ENCODE measurements around the gene SERINC2.
"Not testable (repeated sequence)": the region's sequence is repeated elsewhere in the genome, so short reads cannot be mapped to it uniquely, and the experiment has no call there.

The SERINC2 gene

DNA sequence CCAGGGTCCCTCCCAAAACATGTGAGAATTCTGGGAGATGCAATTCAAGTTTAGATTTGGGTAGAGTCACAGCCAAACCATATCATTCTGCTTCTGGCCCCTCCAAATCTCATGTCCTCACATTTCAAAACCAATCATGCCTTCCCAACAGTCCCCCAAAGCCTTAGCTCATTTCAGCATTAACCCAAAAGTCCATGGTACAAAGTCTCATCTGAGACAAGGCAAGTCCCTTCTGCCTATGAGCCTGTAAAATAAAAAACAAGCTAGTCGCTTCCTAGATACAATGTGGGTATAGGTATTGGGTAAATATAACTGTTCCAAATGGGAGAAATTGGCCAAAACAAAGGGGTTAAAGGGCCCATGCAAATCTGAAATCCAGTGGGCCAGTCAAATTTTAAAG lies 59.7 kb downstream of the SERINC2 start:
- not testable (repeated sequence) for DNase-seq

DNA sequence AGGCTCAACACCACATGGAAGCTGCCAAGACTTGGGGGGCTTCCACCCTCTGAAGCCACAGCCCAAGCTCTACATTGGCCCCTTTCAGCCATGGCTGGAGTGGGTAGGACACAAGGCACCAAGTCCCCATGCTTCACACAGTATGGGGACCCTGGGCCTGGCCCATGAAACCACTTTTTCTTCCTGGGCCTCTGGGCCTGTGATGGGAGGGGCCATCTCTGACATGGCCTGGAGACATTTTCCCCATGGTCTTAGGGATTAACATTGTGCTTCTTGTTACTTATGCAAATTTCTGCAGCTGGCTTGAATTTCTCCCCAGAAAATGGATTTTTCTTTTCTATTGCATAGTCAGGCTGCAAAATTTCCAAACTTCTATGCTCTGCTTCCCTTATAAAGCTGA lies 60.5 kb downstream of the SERINC2 start:
- not testable (repeated sequence) for DNase-seq

DNA sequence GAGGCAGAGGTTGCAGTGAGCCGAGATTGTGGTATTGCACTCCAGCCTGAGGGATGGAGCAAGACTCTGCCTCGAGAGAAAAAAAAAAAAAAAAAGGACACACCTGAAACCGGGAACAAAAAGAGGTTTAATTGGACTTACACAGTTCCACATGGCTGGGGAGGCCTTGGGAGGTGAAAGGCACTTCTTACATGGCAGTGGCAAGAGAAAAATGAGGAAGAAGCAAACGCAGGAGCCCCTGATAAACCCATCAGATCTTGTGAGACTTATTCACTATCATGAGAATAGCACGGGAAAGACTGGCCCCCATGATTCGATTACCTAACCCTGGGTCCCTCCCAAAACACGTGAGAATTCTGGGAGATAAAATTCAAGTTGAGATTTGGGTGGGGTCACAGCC lies 61.6 kb downstream of the SERINC2 start:
- DNase-seq: not testable (repeated sequence)

DNA sequence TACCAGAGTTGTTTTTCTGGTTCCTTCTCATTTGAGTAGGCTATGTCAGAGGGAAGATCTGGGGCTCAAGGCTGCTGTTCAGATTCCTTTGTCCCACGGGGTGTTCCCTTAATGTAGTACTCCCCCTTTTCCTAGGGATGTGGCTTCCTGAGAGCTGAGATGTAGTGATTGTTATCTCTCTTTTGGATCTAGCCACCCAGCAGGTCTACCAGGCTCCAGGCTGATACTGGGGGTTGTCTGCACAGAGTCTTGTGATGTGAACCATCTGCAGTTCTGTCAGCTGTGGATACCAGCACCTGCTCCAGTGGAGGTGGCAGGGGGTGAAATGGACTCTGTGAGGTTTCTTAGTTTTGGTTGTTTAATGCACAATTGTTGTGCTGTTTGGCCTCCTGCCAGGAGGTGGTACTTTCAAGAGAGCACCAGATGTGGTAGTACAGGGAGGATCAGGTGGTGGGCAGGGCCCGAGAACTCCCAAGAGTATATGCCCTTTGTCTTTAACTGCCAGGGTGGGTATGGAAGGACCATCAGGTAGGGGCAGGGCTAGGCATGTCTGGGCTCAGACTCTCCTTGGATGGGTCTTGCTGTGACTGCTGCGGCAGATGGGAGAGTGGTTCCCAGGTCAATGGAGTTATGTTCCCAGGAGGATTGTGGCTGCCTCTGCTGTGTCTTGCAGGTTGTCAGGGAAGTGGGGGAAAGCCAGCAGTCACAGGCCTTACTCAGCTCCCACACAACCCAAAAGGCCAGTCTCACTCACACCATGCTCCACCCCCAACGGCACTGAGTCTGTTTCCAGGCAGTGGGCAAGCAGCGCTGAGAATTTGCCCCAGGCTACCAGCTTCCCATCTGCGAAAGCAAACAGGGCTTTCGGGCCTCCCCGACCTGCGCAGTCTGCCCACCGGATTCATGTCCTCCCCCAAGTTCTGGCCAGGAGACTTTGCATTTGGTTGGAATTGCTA lies 64.2 kb downstream of the SERINC2 start:
- DNase-seq: peak; percentile 94

DNA sequence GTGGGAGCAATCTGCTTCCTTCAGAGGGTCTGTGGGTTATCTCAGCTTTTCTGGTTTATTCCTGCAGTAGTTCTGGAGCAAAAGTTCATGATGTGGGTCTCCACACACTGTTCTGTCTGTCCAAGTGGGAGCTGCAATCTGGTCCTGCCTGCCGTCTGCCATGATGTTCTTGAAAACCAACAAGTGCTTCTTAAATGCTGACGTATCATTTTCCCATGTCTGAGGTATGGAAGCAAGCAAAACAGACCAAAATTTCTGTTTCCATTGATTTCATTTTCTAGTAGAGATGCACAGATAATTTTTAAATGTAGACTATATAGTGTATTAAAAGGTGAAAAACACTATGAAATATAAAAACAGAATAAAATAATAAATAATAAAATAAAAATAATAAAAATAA lies 65.2 kb downstream of the SERINC2 start:
- no peak for DNase-seq

DNA sequence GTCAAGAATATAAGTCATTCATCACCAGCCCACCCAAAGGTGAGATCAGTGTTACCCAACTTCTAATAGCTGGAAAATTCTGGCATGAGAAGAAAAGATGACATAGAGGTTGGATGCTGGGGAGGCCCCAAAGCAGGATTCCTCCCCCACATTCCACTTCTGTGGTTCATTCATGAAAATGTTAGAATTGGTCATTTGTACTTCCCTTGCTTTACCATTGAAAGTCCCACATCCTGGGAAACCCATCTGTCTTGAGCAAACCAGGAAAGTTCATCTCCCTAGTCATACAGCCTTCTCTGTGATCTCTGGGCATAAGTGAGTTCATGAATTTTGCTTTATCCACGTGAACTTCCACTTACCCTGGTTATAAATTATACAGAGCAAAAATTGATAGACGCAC lies 66.8 kb downstream of the SERINC2 start:
- DNase-seq: no peak

DNA sequence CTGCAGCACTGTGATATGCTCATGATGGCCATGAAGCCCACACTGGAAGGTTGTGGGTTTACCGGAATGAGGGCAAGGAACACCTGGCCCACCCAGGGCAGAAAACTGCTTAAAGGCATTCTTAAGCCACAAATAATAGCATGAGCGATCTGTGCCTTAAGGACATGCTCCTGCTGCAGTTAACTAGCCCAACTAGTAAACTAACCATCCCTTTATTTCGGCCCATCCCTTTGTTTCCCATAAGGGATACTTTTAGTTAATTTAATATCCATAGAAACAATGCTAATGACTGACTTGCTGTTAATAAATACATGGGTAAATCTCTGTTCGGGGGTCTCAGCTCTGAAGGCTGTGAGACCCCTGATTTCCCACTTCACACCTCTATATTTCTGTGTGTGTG lies 67.4 kb downstream of the SERINC2 start:
- DNase-seq: not testable (repeated sequence)

DNA sequence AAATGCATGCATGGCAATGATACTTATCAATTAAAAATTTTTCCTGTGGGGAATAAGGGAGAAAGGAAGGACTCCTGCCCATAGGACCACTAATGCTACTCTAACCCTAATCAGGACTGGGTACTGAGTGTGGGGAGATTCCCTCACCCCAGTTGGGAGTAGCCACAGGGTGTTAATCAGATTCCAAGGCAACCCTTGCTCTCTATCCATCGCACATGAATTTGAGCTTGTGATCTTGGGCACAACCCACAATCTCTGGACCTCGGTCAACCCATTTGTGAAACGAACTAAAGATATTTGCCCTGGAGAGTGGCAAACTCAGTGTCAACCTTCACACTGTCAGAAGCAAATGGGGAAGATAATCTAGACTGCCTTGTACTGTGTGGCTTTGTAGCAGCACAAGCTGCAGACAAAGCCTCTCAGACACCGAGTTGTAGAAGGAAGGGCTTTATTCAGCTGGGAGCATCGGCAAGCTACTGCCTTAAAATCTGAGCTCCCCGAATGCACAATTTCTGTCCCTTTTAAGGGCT lies 69.5 kb downstream of the SERINC2 start:
- DNase-seq: no peak

DNA sequence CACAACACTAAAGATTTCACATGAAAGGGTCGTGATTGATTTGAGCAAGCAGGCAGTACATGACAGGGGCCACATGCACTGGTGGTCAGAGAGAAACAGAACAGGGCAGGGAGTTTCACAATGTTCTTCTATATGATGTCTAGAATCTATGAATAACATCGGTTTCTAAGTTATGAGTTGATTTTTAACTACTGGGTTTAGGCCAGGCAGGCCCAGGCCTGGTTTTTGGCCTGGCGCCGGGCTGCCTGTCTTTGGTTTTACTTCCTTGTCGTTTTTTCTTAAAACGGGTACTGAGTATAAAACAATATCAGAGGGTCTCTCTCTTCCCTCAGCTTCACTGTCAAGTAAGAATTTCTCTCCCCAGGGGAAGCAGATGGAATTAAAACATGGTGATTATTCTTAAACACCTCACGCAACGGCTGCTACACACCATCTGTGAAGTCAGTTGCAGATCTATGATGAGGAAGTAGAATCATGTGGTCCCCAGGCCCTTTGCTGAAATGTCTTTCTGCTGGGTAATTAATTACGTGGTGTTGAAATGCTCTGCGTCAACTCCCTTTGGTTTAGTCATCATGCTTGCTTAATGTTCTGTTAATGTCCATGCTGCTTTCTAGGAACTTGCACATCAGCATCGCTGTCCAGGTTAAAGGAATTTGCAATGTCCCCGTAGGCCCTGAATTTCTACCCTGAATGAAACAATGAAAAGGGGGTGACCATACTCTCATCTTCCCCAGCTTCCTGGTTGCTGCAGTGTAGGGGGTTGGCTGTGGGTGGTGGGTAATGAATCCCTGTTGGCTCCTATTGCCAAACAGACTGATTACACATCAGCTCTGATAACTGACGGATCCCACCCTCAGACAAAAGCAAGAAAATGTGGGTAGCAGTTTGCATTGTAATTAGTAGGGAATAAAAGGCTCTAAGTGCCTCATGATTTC lies 70.3 kb downstream of the SERINC2 start:
- DNase-seq: no peak

Measured in DMS79 (cell line).